Measurements from ENCODE around the gene HNRNPUL1. TPM values are rescaled to one million over a fixed set of nuclear protein-coding genes. Genes with fewer than 3 reads are reported as not detected.
"Not testable (repeated sequence)": the region's sequence is repeated elsewhere in the genome, so short reads cannot be mapped to it uniquely, and the experiment has no call there.

HNRNPUL1 gene
- total RNA-seq, 2 experiments from 2014 or later: 298 to 301 TPM

DNA sequence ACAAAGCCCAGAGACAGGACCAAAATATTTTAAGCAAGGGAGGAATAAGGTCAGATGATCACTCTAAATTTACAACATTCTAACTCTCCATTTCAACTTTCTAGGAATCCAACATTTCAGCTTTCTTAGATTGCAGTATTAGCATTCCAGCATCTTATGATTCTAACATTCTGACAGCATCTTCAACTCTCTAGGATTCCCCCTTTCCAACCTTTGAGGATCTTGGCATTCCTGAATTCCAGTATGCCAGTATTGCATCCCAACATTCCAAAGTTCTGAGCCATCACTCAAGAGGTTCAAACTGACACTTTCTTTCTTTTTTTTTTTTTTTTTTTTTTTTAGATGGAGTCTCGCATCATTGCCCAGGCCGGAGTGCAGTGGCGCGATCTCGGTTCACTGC, 75.8 kb downstream of the HNRNPUL1 start:
- intact Hi-C loops (cut with micrococcal nuclease): no loop called here
- CTCF ChIA-PET: no interaction called here
- no peak for DNase-seq
- Mint-ChIP-seq H3K9me3 (no peaks in the 10 kb centered on the region), H3K27me3 (ENCODE audit: low read depth) (no peaks in the 10 kb centered on the region), H3K36me3 (ENCODE audit: low read depth) (peaks cover 28% of the 10 kb centered on the region), H3K4me3 (no peak overlapping the region), H3K4me1 (ENCODE audit: low read depth) (peaks cover 41% of the 10 kb centered on the region), H3K27ac (no peak overlapping the region)

DNA sequence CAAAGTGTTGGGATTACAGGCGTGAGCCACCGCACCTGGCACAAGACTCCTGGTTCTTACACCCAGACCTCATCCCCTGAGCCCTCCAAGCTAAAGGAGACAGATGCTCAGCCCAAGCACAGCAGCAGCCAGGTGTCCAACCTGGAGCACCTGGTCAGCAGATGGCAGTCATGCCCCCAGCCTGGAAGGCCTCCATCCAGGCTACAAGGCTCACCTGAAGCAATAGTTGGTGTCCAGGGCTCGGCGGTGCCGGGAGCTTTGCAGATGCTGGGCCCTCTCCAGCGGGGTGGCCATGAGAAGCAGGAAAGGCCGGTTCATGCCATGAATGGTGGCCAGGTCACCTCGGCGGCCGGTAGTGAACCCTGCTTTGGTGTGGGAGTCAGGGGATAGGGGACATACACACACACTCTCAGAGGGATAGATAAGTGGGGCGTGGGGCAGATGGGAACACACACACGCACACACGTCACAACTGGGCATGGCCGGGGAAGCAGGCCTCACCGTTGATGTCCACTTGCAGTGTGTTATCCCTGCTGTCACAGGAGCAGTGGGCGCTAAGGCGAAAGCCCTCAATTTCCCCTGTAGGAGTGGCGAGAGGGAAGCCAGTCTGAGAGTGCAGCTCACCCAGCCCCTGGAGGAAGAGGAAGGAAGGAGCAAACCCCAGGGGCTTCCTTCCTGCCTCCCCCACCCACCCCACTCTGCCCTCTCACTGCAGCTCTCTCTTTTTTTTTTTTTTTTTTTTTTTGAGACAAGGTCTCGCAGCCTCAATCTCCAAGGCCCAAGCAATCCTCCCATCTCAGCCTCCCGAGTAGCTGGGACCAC, 77.7 kb downstream of the HNRNPUL1 start:
- H3K4me3 Mint-ChIP-seq: no peak overlapping the region
- H3K27ac Mint-ChIP-seq: no peak overlapping the region
- H3K9me3 Mint-ChIP-seq: no peaks in the 10 kb centered on the region
- H3K36me3 Mint-ChIP-seq (ENCODE audit: low read depth): peaks cover 31% of the 10 kb centered on the region
- intact Hi-C loops (cut with micrococcal nuclease): no loop called here
- H3K4me1 Mint-ChIP-seq (ENCODE audit: low read depth): peaks cover 36% of the 10 kb centered on the region
- CTCF ChIA-PET: no interaction called here
- peak; percentile 29 for DNase-seq
- H3K27me3 Mint-ChIP-seq (ENCODE audit: low read depth): no peaks in the 10 kb centered on the region

DNA sequence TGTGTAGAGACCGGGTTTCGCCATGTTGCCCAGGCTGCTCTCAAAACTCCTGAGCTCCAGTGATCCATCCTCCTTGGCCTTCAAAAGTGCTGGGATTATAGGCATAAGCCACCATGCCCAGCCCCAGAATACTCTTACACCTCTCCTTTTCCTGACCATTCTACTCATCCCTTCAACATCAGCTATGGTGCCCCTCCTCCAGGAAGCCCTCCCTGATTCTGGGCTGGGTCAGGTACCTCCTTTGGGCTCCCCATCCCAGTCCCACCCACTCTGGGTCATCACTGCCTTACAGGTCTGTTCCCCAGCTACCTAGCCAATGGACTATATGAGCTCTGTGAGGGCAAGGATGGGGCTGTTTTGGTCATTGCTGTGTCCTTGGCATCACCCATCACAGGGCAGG, 80.0 kb downstream of the HNRNPUL1 start:
- CTCF ChIA-PET: interaction anchor here (0.6 kb wide), 1 partner anchor 103 kb away, joined by 5 read pairs; no protein-coding TSS in a partner anchor
- intact Hi-C loops (cut with micrococcal nuclease): no loop called here

DNA sequence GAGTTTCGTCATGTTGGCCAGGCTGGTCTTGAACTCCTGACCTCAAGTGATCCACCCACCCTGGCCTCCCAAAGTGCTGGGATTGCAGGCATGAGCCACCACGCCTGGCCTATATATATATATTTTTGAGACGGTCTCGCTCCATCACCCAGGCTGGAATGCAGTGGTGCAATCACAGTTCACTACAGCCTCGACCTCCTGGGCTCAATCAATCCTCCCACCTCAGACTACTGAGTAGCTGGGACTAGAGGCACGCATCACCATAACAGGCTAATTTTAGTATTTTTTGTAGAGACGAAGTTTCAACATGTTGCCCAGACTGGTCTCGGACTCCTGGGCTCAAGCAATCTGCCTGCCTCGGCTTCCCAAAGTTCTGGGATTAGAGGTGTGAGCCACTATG, 82.7 kb downstream of the HNRNPUL1 start:
- H3K9me3 Mint-ChIP-seq; intact Hi-C loops (cut with micrococcal nuclease); DNase-seq; H3K4me3 Mint-ChIP-seq; H3K27me3 Mint-ChIP-seq (ENCODE audit: low read depth); H3K27ac Mint-ChIP-seq: not testable (repeated sequence)
- CTCF ChIA-PET: interaction anchor here (0.7 kb wide), 1 partner anchor 39 kb away, joined by 3 read pairs; no protein-coding TSS in a partner anchor
- peaks cover 54% of the 10 kb centered on the region for H3K4me1 Mint-ChIP-seq (ENCODE audit: low read depth)
- H3K36me3 Mint-ChIP-seq (ENCODE audit: low read depth): peaks cover 44% of the 10 kb centered on the region

More for the DNA sequence above, 80.0 kb downstream of the HNRNPUL1 start:
- DNase-seq: no peak
- no peak overlapping the region for H3K4me3 Mint-ChIP-seq
- peaks cover 44% of the 10 kb centered on the region for H3K4me1 Mint-ChIP-seq (ENCODE audit: low read depth)
- peaks cover 37% of the 10 kb centered on the region for H3K36me3 Mint-ChIP-seq (ENCODE audit: low read depth)
- no peak overlapping the region for H3K27ac Mint-ChIP-seq
- no peaks in the 10 kb centered on the region for H3K27me3 Mint-ChIP-seq (ENCODE audit: low read depth)
- peaks cover 2% of the 10 kb centered on the region for H3K9me3 Mint-ChIP-seq

DNA sequence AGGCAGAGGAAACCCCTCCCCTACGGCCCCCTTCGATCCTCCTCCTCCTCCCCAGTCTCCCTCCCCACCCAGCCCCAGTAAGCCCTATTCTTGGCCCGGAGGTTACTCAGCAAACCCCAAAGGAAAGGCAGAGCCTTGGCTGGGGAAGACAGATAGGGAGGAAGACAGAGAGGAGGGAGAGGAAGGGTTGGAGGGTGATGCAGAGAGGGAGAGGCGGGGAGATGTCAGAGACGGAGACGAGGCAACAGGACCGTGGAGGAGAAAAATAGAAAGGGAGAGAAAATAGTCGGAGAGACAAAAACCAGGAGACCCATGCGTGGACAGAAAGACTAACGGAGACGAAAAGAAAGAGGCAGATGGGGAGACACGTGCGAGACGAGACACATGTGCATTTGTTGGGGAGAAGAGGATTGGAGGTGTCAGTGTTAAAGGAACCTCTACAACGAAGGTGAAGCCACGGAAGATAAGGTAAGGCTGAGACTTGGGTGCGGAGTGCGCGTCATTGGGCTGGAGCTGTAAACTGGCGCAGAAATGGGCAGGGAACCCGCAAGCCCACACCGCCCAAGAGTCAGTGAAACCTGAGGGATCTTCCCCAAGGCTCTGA, 86.7 kb downstream of the HNRNPUL1 start:
- H3K9me3 Mint-ChIP-seq: peaks cover 2% of the 10 kb centered on the region
- intact Hi-C loops (cut with micrococcal nuclease): loop anchor here (1.0 to 10.0 kb wide), 6 partner anchors 23 to 736 kb away; partner anchors contain the start of genes ARHGEF1, COQ8B, DMAC2 and ITPKC
- peaks cover 37% of the 10 kb centered on the region for H3K36me3 Mint-ChIP-seq (ENCODE audit: low read depth)
- CTCF ChIA-PET: interaction anchor here (0.6 to 3.4 kb wide), 6 partner anchors 14 to 199 kb away, joined by 3 to 14 read pairs (median 3); partner anchors contain the start of genes B9D2 and DMAC2
- peak overlapping the region; percentile 97 for H3K27ac Mint-ChIP-seq
- peak overlapping the region; percentile 91 for H3K4me3 Mint-ChIP-seq
- H3K27me3 Mint-ChIP-seq (ENCODE audit: low read depth): no peaks in the 10 kb centered on the region
- peaks cover 41% of the 10 kb centered on the region for H3K4me1 Mint-ChIP-seq (ENCODE audit: low read depth)
- DNase-seq: no peak

DNA sequence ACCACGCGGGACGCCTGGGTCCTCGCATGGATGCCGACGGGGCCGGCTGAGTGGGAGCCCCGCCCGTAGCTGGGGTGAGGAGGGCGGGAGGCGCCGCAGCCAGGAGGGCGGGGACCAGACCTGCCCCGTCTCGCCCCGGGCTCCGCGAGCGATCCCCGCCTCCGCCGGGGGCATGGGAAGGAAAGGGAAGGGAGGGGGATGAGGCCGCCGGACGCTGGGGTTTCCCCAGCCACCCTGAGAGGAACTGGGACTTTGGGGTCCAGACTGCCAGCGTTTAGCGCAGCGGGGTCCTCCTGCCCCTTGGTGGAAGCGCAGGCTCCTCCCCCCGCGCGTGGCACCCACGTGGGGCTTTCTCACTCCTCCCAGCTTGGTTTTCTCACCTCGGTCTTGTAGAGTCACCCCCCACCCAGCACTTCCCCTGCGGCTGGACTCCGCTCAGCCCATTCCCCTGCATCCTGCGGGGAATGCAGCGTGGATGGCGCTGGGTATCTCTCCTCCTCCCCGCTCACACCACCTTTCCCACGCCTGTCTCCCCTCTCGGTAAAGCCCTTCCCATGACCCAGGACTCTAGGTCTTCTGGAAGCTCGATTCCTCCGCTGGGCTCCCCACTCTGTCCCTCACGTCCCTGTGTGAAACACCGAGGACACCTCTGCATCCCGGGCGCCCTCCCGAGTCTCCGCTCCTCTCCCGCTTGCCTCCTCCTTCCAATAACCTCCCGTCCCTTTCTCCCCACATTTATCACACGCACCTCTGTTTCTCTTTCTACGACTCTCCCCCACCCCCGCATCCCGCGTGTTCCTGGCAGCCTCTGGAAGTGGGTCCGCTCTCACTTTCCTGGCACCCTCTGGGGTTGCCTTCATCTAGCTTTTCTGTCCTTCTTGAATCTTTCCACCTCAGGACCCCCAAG, 87.4 kb downstream of the HNRNPUL1 start:
- H3K4me3 Mint-ChIP-seq: peak overlapping the region; percentile 91
- peaks cover 37% of the 10 kb centered on the region for H3K36me3 Mint-ChIP-seq (ENCODE audit: low read depth)
- peaks cover 46% of the 10 kb centered on the region for H3K4me1 Mint-ChIP-seq (ENCODE audit: low read depth)
- peak overlapping the region; percentile 97 for H3K27ac Mint-ChIP-seq
- peak; percentile 76 for DNase-seq
- intact Hi-C loops (cut with micrococcal nuclease): loop anchor here (1.0 to 10.0 kb wide), 6 partner anchors 23 to 737 kb away; partner anchors contain the start of genes ARHGEF1, COQ8B, DMAC2 and ITPKC
- peaks cover 2% of the 10 kb centered on the region for H3K9me3 Mint-ChIP-seq
- CTCF ChIA-PET: interaction anchor here (0.7 to 3.4 kb wide), 9 partner anchors 13 to 198 kb away, joined by 3 to 14 read pairs (median 3); partner anchors contain the start of genes B9D2 and DMAC2
- H3K27me3 Mint-ChIP-seq (ENCODE audit: low read depth): no peaks in the 10 kb centered on the region

DNA sequence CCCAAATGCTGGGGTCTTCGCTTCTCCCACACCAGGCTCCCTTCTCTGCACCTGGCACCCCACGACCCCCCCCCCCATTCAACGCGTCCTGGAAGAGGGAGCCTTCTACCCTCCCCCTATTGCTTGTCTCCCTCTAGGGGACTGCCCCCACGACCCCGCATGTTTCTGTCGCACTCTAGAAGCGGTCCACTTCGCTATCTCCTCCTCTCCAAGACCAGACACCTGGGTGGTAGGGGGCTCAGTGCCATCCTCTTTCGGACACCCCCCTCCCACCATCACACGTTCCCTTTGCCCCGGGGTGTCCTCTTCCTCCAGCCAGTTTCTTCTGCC, 88.1 kb downstream of the HNRNPUL1 start:
- DNase-seq: no peak
- peaks cover 2% of the 10 kb centered on the region for H3K9me3 Mint-ChIP-seq
- intact Hi-C loops (cut with micrococcal nuclease): loop anchor here (5.0 to 10.0 kb wide), 5 partner anchors 85 to 737 kb away; partner anchors contain the start of genes ARHGEF1, COQ8B, DMAC2 and ITPKC
- peak overlapping the region; percentile 97 for H3K27ac Mint-ChIP-seq
- H3K27me3 Mint-ChIP-seq (ENCODE audit: low read depth): no peaks in the 10 kb centered on the region
- H3K36me3 Mint-ChIP-seq (ENCODE audit: low read depth): peaks cover 35% of the 10 kb centered on the region
- peaks cover 51% of the 10 kb centered on the region for H3K4me1 Mint-ChIP-seq (ENCODE audit: low read depth)
- peak overlapping the region; percentile 91 for H3K4me3 Mint-ChIP-seq
- CTCF ChIA-PET: interaction anchor here (0.7 to 3.4 kb wide), 7 partner anchors 12 to 197 kb away, joined by 3 to 14 read pairs (median 3); partner anchors contain the start of genes B9D2 and DMAC2

DNA sequence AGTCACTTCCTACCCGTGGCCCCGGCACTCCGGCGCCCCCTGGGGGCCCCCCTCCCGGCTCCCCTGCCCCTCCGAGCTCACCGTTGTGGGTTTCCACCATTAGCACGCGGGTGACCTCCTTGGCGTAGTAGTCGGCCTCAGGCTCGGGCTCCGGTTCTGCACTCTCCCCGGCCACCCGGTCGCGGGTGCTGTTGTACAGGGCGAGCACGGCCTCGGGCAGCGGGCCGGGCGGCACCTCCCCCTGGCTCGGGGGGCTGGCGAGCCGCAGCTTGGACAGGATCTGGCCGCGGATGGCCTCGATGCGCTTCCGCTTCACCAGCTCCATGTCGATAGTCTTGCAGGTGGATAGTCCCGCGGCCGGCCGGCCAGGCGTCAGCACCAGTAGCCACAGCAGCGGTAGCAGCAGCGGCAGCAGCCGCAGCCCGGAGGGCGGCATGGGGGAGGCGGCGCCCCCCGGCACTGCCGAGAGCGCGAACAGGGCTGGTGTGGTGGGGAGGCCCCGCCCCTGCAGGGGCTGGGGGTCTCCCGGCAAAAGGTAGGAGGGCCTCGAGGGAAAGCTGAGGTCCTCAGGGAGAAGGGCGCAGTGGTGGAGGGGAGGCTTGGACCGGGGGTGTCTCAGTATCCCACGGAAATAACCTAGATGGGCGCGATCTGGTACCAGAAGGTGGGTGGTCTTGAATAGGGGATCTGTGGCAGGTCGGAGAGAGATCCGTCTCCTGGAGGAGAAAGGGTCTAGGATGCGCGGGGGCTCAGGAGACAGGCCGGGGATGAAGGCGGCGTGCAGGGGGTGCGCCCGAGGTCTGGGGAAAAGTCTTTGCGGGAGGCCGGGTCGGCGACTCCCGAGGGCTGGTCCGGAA, 88.7 kb downstream of the HNRNPUL1 start:
- Mint-ChIP-seq H3K27me3 (ENCODE audit: low read depth) (no peaks in the 10 kb centered on the region), H3K27ac (peak overlapping the region; percentile 97), H3K4me1 (ENCODE audit: low read depth) (peaks cover 56% of the 10 kb centered on the region), H3K9me3 (peaks cover 2% of the 10 kb centered on the region), H3K4me3 (peak overlapping the region; percentile 91), H3K36me3 (ENCODE audit: low read depth) (peaks cover 32% of the 10 kb centered on the region)
- intact Hi-C loops (cut with micrococcal nuclease): loop anchor here (1.0 to 10.0 kb wide), 9 partner anchors 10 to 738 kb away; partner anchors contain the start of genes ARHGEF1, BCKDHA, COQ8B and DMAC2
- peak; percentile 81 for DNase-seq
- CTCF ChIA-PET: interaction anchor here (0.9 to 3.4 kb wide), 5 partner anchors 12 to 89 kb away, joined by 3 to 14 read pairs (median 3); partner anchors contain the start of genes B9D2 and DMAC2

DNA sequence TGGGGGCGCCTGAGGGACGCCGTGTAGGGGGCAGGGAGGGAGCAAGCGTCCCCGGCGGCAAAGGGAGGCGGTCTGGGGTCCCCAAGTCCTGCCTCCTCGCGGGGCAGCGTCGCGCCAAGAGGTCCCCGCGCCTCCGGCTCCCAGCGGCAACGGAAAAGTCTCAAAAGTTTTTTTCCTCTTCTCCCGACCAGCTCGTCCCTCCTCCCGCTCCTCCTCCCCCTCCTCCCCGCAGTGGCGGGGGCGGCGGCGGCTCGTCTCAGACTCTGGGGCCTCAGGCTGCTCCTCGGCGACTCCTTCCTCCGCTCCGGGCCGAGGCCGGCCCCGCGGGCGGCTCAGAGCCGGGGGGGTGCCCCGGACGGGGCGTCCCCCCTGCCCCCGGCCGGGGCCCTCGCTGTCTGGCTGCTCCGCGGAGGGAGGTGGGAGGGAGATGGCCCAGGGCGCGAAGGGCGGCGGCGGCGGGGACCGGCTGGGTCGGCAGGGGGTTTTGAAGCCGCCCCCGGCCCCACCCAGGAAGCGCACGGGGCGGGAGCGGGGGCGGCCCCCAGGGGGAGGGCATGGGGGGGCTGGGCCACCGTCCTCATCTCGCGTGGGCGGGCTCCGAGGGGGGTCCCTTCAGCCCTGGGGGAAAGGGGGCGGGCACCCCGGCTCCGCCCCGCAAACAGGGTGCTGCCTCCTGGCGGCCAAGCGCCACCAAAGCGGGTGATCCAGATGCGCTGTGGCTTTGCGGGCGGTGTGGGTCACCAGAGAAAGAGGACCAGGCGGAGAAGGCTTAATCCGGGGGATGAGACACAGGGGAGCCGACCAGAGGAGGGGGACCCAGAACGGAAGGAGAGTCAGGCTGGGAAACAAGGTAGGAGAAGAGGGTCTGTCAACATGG, 89.5 kb downstream of the HNRNPUL1 start, which contains the start of gene TGFB1:
TSS of gene TGFB1 (minus strand) at position 457 of the 877 bp plus-strand sequence. CDS start 878 bp downstream, outside the sequence.
- intact Hi-C loops (cut with micrococcal nuclease): loop anchor here (1.0 to 10.0 kb wide), 10 partner anchors 10 to 739 kb away; partner anchors contain the start of genes ARHGEF1, BCKDHA, COQ8B and DMAC2
- Mint-ChIP-seq H3K27ac (peak within 1 kb of the TSS; percentile 97), H3K27me3 (ENCODE audit: low read depth) (no peaks in the 10 kb centered on the region), H3K36me3 (ENCODE audit: low read depth) (peaks cover 28% of the 10 kb centered on the region), H3K9me3 (no peaks in the 10 kb centered on the region), H3K4me3 (peak within 1 kb of the TSS; percentile 91), H3K4me1 (ENCODE audit: low read depth) (peaks cover 60% of the 10 kb centered on the region)
- CTCF ChIA-PET: interaction anchor here (3.4 kb wide), 1 partner anchor 11 kb away, joined by 14 read pairs; the partner anchor contains the start of gene B9D2
- peak; percentile 94 for DNase-seq
